Breast epithelium (tissue), 3 donors: Measurements from ENCODE around the gene SPINT1.

Experiments used
- POLR2AphosphoS5 ChIP-seq, 3 donors: sonication (generic); formaldehyde crosslinking; IDR thresholded peaks; one replicate each; pipeline ENCODE4 v1.6.1; 2017; ENCODE audit warnings: antibody characterized with exemption in 3 of 3
- TF ChIP-seq, protein P1 (sequence below), 3 donors: fragments of 450-650 bp; IDR thresholded peaks; one replicate each; pipeline ENCODE4 v1.5.1; 2016 to 2017; ENCODE audit warnings: antibody characterized with exemption in 3 of 3, mild to moderate bottlenecking in 3 of 3, moderate library complexity in 3 of 3

DNA sequence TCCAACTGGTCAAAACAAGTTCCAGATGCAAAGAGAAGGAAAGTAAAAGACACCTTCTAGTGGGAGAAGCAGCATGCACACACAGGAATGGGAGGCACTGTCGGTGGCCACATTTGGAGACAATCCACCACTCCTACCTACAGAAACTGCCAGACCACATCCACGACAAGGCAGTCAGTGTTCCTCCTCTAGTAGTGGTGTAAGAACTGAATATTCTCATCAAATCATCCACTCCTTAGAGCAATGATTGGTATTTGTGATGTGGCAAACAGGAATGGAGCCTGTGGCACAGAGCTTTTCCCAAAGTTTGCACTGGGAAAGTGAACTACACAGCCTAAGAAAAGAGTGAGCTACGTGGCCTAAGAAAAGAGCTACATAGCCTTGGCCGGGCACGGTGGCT, 5.1 kb upstream of the SPINT1 start:
- TF ChIP-seq, protein P1, sequence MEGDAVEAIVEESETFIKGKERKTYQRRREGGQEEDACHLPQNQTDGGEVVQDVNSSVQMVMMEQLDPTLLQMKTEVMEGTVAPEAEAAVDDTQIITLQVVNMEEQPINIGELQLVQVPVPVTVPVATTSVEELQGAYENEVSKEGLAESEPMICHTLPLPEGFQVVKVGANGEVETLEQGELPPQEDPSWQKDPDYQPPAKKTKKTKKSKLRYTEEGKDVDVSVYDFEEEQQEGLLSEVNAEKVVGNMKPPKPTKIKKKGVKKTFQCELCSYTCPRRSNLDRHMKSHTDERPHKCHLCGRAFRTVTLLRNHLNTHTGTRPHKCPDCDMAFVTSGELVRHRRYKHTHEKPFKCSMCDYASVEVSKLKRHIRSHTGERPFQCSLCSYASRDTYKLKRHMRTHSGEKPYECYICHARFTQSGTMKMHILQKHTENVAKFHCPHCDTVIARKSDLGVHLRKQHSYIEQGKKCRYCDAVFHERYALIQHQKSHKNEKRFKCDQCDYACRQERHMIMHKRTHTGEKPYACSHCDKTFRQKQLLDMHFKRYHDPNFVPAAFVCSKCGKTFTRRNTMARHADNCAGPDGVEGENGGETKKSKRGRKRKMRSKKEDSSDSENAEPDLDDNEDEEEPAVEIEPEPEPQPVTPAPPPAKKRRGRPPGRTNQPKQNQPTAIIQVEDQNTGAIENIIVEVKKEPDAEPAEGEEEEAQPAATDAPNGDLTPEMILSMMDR (IDR thresholded peaks at IDR 0.05): no peak
- no peak for TF ChIP-seq POLR2AphosphoS5 (IDR thresholded peaks at IDR 0.05)
